Neural cell (in vitro differentiated cells): ENCODE measurements around the gene MAD2L1BP.

Source experiments
- EZH2 ChIP-seq: fragments of 200-600, 300-800 bp; shearing (Covaris generic), sonication (generic); IDR thresholded peaks from 2 replicates; pipeline ENCODE4 v1.6.1; 2014; ENCODE audit warnings: antibody characterized with exemption, low read length, borderline replicate concordance, mild to moderate bottlenecking; ENCODE audit not compliant: insufficient read depth, poor library complexity, severe bottlenecking
- POLR2AphosphoS5 ChIP-seq: IDR thresholded peaks from 2 replicates; pipeline ENCODE4 v1.6.1; 2012
- RAD21 ChIP-seq: fragments of 450-650 bp; conservative IDR thresholded peaks from 2 replicates; pipeline ENCODE4 v1.6.1; 2014; ENCODE audit warnings: antibody characterized with exemption, mild to moderate bottlenecking, moderate library complexity
- TF ChIP-seq, protein P1 (sequence below): fragments of 450-650 bp; IDR thresholded peaks from 2 replicates; pipeline ENCODE4 v1.5.1; 2014; ENCODE audit warnings: antibody characterized with exemption, mild to moderate bottlenecking, moderate library complexity; ENCODE audit not compliant: poor library complexity, severe bottlenecking

DNA sequence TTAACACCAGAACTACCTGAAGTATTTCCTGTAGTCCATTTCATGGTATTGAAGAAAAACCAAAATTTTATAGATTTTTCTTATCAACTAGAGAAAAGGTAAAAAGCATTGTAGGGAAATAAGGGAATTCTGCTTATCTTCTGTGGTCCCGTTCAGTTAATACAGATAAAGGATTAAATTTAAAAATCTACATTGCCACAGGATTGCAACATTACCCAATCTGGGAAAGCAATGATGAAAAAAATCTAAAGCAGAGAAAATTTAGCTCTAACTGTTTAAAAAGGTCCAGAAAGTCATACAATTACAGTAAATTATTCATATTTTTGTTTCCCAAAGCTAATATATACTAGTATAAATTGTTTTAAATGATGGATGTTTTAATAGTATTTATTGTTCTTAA is 41.7 kb upstream of the MAD2L1BP start:
- no peak for TF ChIP-seq EZH2
- TF ChIP-seq, protein P1, sequence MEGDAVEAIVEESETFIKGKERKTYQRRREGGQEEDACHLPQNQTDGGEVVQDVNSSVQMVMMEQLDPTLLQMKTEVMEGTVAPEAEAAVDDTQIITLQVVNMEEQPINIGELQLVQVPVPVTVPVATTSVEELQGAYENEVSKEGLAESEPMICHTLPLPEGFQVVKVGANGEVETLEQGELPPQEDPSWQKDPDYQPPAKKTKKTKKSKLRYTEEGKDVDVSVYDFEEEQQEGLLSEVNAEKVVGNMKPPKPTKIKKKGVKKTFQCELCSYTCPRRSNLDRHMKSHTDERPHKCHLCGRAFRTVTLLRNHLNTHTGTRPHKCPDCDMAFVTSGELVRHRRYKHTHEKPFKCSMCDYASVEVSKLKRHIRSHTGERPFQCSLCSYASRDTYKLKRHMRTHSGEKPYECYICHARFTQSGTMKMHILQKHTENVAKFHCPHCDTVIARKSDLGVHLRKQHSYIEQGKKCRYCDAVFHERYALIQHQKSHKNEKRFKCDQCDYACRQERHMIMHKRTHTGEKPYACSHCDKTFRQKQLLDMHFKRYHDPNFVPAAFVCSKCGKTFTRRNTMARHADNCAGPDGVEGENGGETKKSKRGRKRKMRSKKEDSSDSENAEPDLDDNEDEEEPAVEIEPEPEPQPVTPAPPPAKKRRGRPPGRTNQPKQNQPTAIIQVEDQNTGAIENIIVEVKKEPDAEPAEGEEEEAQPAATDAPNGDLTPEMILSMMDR, result no peak
- no peak for TF ChIP-seq POLR2AphosphoS5
- TF ChIP-seq RAD21, result no peak
